HG03460 (cell line): ENCODE data around the gene TMCO4.

Experiments
- ATAC-seq: cut with Tn5 transposase; IDR thresholded peaks from one replicate; pipeline ENCODE4 v1.9.1; 2021; ENCODE audit not compliant: unreplicated experiment

TMCO4 gene

DNA sequence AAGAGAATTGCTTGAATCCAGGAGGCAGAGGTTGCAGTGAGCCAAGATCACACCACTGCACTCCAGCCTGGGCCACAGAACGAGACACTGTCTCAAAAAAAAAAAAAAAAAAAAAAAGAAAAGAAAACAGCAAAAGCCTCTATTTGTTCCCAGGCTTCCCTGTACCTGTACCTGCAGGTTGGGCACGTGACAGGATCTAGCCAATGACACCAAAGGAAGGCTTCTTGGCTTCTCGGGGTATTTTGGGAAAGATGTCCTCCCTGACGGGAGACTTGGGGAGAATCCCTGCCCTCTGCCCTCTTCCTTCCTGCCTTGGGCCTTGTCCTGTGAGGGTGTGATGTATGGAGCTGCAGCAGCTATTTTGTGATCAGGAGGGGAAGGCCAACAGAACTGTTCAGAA lies 22.8 kb downstream of the TMCO4 start:
- no peak for ATAC-seq

DNA sequence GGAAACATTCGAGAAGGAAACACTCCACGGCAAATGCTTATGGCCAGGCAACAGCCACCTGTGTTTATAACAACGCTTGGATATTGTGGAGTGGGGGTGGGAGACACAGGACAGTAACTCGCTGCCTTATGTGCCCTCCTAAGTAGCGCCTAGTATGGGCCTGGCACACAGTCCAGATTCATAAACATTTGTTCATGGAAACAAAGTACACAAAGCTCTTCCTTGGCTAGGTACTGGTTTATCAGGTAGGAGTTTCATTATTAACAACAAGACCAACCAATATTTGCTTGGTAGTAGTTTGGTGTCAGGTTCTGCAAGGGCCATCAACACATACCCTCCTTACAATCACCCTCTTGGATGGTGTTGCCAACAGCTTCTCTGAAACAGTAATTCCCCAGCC lies 23.4 kb downstream of the TMCO4 start:
- ATAC-seq, result no peak

DNA sequence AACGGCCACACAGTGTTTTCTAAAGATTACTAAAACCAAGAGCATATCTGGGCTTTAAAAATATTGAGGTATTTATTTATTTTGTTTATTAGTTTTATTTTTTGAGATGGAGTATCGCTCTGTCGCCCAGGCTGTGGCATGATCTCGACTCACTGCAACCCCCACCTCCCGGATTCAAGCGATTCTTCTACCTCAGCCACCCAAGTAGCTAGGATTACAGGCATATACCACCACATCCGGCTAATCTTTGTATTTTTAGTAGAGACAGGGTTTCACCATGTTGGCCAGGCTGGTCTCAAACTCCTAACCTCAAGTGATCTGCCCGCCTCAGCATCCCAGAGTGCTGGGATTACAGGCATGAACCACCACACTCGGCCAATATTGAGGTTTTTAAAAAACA lies 23.9 kb downstream of the TMCO4 start:
- no peak for ATAC-seq

DNA sequence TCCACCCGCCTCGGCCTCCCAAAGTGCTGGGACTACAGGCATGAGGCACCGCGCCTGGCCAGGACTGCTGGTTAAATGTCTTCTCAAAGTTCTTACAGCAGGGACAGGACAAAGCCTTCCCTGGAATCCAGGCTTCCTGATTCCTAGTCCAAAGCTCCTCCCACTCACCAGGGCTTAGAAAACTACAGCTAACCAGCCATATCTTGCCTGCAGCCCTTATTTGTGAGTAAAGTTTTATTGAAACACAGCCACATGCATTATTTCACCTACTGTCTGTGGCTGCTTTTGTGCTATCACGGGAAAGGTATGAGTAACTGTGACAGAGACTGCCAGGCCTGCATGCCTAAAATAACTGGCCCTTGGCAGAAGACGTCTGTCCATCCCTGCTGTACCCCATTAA lies 24.4 kb downstream of the TMCO4 start:
- ATAC-seq, result no peak

DNA sequence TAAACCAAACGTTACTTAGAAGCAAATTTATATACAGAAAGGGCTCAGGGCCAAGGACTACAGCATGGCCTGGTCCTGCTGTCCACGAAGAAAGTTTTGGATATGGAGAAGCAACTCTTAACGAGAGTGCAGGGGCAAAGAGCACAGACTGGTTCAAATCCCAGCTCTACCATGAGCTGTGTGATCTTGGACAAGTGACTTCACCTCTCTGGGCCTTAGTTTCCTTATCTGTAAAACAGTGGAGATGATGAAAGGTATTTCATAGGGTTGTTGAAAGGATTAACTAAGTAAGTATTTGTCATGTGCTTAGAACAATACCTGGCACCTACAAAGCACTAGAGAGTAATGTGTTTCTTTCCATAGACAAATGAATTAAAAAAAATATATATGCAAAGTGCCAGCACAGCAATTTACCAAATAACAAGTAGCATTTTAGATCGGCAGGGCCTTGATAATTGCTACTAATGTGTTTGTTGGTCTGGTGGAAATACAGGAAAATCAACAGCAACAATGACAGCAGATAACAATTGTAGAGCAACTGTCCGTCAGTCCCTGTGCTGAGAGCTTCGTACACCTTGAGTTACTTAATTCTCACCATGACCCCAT lies 25.4 kb downstream of the TMCO4 start:
- ATAC-seq, result no peak

DNA sequence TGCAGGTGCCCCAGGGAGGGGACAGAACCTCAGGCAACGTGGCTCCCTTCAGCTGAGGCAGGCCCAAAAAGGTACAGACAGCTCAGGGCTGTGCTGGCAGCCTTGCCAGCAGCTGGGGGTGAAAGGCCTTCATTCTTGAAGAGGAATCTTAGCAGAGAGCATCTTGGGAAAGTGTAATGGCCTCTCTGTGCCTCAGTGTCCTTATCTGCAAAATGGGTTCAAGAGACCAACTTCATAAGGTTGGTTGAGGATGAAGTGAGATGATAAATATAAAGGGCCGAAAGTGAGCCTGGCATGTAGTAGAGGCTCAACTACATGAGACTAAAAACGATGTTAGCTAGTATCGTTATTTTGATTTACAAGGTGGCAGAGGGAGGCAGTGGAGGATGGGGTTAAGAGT lies 26.2 kb downstream of the TMCO4 start:
- no peak for ATAC-seq

DNA sequence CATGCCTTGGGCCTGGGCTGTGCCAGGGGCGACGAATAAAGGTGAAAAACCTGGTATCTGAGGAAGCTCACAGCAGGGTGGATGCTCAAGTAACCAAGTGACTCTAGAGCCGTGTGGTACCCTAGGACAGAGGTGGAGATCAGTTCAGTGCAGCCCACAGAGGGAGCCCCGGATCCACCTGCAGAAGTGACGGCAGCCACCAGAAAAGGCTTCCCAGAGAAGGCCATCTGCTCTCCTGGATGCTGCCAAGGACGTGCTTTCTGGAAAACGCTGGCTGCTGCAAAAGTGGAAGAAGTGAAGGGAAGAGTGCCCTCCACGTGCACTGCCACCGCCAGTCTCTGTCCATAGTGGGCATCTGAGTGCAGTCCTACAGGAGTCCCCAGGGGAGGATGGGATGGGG lies 27.7 kb downstream of the TMCO4 start:
- ATAC-seq, result no peak

DNA sequence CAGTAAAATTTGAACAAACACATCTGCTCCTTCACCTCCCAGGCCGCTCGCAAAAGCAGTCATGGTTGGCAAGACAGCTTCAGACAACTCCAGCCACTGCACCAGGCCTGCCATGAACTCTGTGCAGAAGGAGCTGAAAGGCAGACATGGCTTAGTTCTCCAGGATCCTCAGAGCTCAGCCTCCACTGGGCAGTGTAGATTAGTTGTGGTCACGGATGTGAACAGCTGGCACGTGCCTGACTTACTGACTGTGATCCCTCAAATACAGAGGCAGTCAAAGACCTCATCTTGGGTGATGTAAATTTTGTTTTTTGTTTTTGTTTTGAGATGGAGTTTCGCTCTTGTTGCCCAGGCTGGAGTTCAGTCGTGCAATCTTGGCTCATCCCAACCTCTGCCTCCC lies 28.4 kb downstream of the TMCO4 start:
- no peak for ATAC-seq

DNA sequence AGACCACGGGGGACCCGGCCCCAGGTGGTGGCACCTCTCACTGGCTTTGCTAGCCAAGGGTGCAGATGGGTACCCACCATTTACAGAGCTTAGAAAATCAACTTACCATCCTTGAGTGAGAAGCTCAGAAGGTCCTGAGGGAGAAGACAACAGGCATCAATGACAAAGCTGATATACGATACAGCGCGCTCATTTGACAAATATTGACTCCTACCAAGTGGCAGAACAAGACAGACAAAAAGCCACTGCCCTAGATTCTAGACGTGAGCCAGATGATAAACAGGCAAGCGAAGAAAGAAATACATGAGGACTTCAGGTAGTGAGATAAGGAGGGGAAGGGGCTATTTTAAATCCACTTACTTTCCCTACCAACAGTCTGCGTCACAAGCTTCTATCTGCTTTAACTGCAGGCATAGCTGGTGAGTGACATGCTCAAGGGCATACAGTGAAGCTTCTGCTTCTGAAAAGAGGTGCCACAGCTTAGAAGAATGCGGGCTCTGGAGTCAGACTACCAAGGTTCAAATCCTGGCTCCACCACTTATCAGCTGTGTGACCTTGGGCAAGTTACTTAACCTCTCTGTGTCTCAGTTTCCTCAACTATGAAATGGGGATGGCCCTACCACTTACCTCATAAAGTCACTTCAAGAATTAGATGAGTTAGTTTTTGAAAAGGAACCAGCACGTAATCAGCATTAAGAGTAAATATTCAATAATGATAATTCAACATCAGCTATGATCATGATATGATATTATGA lies 29.1 kb downstream of the TMCO4 start:
- no peak for ATAC-seq

DNA sequence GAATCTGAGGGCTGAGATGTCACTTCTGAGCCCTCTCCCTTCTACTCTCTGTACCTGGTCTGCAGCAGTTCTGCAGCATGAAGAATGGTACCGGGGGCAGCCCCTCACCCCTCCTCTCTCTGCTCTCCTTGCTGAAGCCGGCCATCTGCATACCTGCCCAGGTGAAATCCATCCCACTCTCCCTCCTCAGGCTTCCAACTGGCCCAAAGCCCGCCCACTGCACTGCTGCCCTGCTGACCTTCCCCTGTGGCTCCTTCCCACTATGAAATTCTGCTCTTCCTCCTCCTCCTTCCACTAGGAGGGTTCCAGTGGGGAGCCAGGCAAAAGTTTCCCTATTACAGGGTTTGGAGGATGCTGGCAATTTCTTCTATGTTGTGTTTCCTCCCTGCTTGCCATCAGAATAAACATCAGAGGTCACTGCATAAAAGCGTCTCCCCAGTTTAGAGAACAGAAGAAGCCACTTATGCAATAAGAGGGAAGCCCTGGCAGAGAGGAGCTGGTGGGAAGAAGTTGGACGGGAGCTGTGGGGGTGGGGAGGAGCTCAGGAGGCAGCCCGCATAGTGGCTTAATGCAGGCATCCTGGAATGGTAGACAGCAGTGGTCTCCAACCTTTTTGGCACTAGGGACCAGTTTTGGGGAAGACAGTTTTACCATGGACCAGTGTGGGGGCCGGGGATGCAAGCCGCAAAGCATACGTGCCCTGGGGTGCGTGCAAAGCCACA lies 30.3 kb downstream of the TMCO4 start:
- no peak for ATAC-seq

DNA sequence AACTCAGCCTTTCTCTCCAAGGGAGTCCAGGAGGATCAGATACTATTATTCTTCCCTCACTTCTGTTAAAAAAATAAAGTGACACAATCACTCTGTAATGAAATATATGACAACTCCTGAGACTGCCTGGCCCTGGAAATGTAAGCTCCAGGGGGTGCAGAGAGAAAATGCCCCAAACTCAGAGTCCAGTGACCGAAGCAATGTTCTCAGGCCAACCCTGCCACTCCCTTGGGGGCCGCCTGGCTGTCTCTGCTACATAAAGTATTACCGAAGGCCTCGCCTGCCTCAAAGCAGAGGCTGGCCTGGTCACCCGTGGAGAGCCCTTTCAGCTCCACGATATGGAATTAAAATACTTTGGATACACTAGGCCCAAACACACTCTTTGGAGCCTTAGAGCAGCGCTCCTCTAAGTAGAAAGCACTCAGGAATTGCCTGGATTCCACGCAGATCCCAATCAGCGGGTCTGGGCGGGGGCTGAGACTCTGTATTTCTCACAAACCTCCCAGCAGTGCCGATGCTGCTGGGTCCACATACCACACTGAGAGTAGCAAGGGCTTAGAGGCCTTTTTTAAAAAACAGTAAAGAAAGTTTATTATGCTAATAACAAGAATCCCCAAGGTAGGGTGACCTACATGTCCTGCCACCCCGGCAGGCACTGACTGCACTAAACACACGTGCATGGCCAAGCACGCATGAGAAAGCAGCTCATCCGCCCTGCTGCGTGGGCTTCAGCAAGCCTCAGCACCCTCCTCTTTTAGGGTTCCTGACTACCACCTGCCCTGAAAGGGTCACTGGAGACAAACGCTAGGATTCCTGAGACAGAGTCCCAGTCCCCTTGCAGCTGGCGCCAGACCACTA lies 31.1 kb downstream of the TMCO4 start:
- no peak for ATAC-seq

DNA sequence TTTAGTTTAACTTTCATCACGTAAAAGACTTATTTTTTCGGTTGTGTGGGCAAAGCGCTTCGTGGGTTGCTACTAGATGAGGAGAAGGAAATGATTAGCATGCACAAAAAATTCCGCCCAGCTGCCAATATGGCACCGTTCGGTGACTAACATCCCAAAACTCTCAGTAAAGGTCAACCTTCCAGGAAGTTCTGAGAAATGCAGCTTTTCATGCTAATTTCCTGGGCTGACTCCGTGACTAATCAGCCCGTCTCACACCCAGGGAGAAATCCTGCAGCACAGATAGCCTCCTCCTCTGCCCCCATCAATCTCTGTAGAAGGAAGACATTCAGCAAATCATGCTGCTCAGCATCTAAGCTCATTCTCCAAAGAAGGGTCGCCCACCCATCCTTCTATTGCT lies 34.1 kb downstream of the TMCO4 start:
- ATAC-seq, result no peak

DNA sequence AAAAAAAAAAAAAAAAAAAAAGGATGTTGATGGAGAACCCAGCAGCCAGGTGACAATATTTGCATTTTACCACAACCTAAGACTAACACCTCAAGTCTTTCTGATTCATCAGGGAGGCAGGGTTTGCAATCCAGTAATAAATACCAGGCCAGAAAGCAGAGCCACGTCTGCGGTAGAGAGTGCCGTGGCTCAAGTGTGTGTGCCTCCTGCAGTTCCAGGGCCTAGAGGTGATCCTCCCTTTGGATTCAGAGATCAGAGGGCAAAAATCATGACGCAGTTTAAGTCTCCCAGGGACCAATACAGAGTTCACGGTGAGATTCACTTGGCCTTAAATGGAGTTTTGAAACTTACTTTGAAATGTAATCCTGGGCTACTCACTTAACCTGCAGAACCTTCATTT lies 34.9 kb downstream of the TMCO4 start:
- ATAC-seq, result no peak

DNA sequence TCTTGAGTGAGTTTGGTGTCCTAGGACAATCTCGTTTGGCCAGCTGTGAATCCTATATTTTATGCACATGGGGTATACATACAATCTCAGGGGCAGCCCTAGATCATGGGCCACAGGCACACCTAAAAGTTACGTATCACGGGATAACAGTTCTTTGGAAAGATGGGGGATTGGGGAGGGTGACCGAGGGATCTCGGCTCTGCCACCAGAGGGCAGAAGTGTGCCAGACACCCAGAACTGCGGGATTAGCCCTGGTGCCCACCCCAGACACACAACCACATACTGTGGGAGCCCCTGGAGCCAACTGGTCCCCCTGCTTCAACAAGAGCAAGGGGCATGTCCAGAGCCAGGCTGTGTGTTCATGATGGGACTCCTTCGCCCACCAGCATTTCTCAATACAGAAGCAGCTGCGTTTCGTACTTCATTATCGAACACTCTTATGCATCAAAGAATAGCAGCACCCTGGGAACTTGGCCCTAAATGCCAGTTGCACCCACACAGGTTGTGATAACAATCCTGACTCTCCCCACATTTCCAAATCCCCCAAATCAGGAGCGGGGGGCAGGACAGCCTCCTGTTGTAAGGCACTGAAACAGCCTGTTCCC lies 37.4 kb downstream of the TMCO4 start:
- no peak for ATAC-seq

DNA sequence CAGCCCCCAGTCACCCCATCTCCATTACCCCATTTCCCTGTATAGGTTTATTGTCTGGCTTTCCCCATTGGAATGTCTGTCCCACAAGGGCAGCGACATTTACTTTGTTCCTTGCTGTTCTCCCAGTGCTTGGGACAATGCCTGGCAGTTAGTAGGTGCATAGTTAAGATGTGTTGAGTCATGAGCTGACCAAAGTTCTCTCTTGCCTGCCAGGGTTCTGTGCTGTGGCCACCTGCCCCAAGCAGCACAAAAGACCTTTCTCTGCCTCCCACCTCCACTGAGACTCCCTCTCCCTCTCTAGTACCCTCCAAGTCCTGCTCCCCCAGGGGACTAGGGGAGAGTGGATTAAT lies 40.0 kb downstream of the TMCO4 start:
- no peak for ATAC-seq

DNA sequence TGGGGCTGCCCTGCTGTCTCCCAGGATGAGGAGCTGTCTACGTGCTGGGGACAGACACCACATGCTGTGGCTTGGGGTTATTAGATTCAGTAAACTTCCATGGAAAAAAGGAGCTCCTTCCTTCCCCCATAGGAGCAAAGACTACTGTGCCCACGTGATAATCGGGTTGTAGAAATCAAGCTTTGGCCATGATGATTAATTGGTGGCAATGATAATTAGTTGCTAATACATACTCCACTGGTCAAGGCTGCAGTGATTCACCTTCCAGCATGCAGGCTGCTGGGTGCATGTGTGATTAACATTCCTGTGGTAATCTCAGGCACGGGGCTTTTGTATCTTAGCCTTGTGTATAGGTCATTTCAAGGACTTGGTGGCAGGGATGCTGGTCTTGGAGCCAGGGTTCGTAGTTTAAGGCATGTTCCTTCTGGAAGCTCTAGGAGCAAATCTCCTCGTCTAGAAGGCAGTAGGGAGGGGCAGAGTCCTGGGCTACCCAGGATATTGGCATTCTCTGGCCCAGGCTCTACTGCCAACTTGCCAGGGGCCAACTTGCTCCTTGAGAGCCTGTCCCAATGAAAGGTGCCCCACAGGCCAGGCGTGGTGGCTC lies 41.4 kb downstream of the TMCO4 start:
- ATAC-seq, result no peak

DNA sequence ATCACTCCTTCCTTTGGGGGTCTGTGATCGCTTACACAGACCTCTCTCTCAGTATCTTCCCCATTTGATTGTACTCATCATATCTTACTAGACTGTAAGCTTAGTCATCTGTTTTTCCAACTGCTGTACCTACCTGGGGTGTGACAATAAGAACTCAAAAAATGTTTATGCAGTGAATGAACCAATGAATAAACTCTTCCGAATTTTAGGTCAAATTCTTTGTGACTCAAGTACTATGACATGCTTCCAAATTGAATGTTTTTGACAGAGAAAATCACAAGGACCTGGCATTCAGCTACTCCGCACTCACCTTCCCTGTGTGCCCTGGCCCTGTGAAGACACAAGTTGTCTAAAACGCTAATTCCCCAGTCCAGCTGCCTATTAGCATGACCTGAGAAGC lies 42.1 kb downstream of the TMCO4 start:
- no peak for ATAC-seq

DNA sequence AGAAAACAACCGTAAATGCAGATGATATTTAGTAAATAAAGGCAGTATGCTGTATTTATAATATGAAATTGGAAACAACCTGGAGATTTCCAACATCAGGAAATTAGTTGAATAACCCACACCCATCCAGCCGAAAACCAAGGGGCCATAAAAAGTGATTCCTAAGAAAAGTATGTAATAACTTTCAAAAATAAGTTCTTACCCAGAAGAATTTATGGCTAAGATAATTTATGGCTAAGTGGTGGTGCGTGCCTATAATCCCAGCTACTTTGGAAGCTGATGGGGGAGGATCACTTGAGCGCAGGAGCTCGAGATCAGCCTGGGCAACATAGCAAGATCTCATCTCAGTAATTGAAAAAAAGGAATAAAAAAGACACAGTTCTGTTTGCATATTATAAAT lies 43.2 kb downstream of the TMCO4 start:
- no peak for ATAC-seq

DNA sequence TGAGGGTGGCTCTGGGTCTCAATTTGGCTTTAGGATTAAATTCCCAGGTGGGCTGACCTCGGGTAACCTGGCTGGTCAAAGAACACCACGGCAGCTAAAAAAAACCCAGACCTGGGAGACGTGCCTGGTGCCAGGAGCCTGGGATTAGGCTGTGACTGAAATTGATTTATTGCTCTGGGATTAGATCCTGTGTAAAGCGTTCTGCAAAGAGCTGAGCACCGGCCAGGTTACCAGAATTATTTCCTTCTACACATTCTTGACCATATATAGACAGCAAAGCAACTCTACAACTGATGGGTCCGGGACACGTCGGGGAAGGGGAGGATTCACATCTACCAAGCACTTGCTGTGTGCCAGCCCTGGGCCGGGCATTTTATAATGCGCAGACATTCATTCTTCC lies 45.2 kb downstream of the TMCO4 start:
- no peak for ATAC-seq

DNA sequence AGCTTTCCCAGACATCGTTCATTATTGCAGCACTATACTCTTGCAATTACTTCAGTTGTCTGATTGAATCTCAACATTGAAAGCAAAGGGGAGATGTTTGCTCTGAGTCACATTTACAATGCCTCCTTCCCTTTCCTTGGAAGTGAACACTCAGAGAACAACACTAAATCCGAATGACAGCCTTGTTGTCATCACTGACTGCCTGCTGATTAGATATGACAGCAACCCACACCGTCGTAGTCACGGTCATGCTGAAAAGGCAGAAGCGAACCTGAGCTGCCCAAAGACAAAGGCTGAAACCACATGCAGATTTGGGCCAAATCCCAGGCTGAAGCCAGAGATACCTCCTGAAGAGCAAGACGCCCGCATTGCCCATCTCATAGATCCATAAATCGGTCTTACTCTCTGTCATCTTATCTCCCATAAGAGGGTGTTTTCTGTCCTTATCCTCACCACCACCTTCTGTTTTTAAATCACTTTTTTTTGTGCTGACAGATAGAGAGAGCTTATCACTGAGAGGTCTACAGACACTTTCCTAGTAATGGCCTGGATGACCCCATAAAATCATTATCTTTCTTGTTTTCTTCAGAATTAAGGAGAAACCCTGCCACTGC lies 47.5 kb downstream of the TMCO4 start:
- ATAC-seq, result no peak
